Nephron (organoid): ENCODE results near the gene GPAM.

Experiments used
- H3K27ac Mint-ChIP-seq, 3 experiments: 2 replicates each; pipeline ENCODE4 v1.8.0; 2020; ENCODE audit warnings: mixed read lengths in 3 of 3, mild to moderate bottlenecking in 2 of 3, moderate library complexity in 1 of 3
- H3K27me3 Mint-ChIP-seq: 2 replicates; pipeline ENCODE4 v1.8.0; 2021; ENCODE audit warnings: low read depth, mild to moderate bottlenecking, moderate library complexity, mixed read lengths
- H3K36me3 Mint-ChIP-seq: 2 replicates; pipeline ENCODE4 v1.8.0; 2020; ENCODE audit warnings: low read depth, mixed read lengths
- H3K4me1 Mint-ChIP-seq: 2 replicates; pipeline ENCODE4 v1.8.0; 2020; ENCODE audit warnings: mixed read lengths
- H3K4me3 Mint-ChIP-seq, 3 experiments: 2 replicates each; pipeline ENCODE4 v1.8.0; 2020; ENCODE audit warnings: mild to moderate bottlenecking in 3 of 3, mixed read lengths in 3 of 3, moderate library complexity in 2 of 3
- H3K9me3 Mint-ChIP-seq: 2 replicates; pipeline ENCODE4 v1.8.0; 2020; ENCODE audit warnings: mixed read lengths
- TF ChIP-seq, protein P1 (sequence below), 3 experiments: fragments of 200-600 bp; sonication (generic); IDR thresholded peaks; one replicate each; pipeline ENCODE4 v1.5.0; 2021; ENCODE audit warnings: antibody characterized with exemption in 3 of 3; ENCODE audit not compliant: unreplicated experiment in 3 of 3

Gene GPAM

GRCh38 chr10:112183329-112184051 lies at the start of gene GPAM:
Gene GPAM, minus strand, starts transcription at chr10:112183765. Its CDS starts 1,981 bp downstream, at chr10:112181784.
- TF ChIP-seq, protein P1, sequence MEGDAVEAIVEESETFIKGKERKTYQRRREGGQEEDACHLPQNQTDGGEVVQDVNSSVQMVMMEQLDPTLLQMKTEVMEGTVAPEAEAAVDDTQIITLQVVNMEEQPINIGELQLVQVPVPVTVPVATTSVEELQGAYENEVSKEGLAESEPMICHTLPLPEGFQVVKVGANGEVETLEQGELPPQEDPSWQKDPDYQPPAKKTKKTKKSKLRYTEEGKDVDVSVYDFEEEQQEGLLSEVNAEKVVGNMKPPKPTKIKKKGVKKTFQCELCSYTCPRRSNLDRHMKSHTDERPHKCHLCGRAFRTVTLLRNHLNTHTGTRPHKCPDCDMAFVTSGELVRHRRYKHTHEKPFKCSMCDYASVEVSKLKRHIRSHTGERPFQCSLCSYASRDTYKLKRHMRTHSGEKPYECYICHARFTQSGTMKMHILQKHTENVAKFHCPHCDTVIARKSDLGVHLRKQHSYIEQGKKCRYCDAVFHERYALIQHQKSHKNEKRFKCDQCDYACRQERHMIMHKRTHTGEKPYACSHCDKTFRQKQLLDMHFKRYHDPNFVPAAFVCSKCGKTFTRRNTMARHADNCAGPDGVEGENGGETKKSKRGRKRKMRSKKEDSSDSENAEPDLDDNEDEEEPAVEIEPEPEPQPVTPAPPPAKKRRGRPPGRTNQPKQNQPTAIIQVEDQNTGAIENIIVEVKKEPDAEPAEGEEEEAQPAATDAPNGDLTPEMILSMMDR (IDR thresholded peaks at IDR 0.05; ENCODE audit: unreplicated experiment in 3 of 3): no peak
- Mint-ChIP-seq H3K9me3 (peaks cover 21% of the 10 kb centered on the region), H3K4me3 (peak within 1 kb of the TSS; percentile 87 to 94 (median 90)), H3K36me3 (peaks cover 11% of the 10 kb centered on the region), H3K27ac (peak within 1 kb of the TSS; percentile 98 to 99 (median 98)), H3K27me3 (no peaks in the 10 kb centered on the region), H3K4me1 (peaks cover 19% of the 10 kb centered on the region)

GRCh38 chr10:112232670-112233069 lies 49.1 kb upstream of the GPAM start:
- Mint-ChIP-seq H3K36me3 (no peaks in the 10 kb centered on the region), H3K4me1 (peaks cover 13% of the 10 kb centered on the region), H3K9me3 (peaks cover 5% of the 10 kb centered on the region), H3K27ac (no peak overlapping the region), H3K4me3 (no peak overlapping the region), H3K27me3 (no peaks in the 10 kb centered on the region)
- TF ChIP-seq, protein P1 (IDR thresholded peaks at IDR 0.05; ENCODE audit: unreplicated experiment in 3 of 3): no peak

DNA sequence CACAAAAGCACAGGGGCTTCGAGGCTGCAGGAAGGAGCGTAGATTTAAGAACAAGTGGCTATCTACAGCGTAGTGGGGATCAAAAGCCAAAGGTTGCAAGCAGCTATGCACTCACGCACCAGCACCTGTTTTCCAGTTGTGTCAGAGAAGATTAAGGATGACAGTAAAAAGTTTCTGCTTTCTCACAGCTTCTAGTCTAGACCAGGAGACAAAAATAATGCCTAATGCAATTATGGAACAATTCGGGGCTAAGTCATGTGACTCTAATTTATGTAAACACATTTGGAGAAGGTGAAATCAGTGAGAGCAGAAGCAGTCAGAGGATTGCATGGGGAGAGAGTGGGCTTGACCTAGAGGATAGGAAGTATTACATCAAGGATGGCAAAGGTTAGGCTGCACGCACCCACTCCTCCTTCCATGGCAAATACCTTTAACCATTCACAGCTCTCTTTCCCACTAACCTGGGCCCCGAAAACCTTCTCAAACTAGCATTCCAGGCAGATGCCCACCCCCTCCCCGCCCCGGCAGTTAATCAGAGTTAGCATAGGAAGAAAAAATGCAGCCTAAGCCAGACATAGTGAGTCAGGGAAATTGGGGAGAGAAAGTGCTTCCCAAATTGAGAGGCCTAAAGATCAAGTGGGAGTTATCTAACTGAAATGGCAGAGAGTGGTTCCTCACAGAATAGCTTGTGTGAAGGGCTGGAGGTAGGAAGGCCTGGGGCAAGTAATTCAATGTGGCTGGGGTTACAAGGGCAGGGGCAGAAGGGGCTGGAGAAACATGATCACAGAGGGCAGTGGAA lies 48.2 kb upstream of the GPAM start:
- H3K36me3 Mint-ChIP-seq: no peaks in the 10 kb centered on the region
- TF ChIP-seq, protein P1 (IDR thresholded peaks at IDR 0.05; ENCODE audit: unreplicated experiment in 3 of 3): no peak
- no peak overlapping the region for H3K4me3 Mint-ChIP-seq
- peaks cover 13% of the 10 kb centered on the region for H3K4me1 Mint-ChIP-seq
- H3K9me3 Mint-ChIP-seq: peaks cover 3% of the 10 kb centered on the region
- H3K27me3 Mint-ChIP-seq: no peaks in the 10 kb centered on the region
- peak overlapping the region in 1 of 3 experiments; percentile 48 for H3K27ac Mint-ChIP-seq

DNA sequence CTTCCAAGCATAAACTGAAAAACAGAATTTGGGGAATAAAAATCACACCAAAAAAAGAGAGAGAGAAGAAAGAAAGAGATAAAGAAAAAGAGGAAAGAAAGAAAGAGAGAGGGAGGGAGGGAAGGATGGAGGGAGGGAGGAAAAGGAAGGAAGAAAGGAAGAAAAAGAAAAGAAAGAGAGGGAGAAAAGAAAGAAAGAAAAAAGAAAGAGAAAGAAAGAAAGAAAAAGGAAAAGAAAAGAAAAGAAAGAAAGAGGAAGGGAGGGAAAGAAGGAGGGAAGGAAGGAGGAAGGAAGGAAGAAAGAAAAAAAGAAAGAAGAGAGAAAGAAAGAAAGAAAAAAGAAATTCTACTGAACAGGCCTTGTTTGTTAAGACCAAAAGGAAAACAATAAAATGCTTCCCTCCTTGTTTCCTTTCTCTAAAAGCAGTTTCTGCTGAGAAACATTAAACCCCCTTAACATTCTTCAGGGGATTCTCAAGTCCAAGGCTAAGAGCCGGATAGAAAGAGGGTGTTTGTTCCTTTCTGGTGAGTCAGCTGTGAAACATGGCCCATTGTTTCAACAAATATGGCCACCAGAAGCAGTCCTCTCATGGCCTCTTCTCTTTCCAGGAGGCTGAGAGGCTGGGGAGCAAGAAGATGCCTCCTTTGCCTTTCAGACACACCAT lies 46.9 kb upstream of the GPAM start:
- peaks cover 13% of the 10 kb centered on the region for H3K4me1 Mint-ChIP-seq
- no peak overlapping the region for H3K4me3 Mint-ChIP-seq
- H3K27me3 Mint-ChIP-seq: no peaks in the 10 kb centered on the region
- no peaks in the 10 kb centered on the region for H3K36me3 Mint-ChIP-seq
- H3K9me3 Mint-ChIP-seq: peaks cover 11% of the 10 kb centered on the region
- no peak overlapping the region for H3K27ac Mint-ChIP-seq
- TF ChIP-seq, protein P1 (IDR thresholded peaks at IDR 0.05; ENCODE audit: unreplicated experiment in 3 of 3): no peak

DNA sequence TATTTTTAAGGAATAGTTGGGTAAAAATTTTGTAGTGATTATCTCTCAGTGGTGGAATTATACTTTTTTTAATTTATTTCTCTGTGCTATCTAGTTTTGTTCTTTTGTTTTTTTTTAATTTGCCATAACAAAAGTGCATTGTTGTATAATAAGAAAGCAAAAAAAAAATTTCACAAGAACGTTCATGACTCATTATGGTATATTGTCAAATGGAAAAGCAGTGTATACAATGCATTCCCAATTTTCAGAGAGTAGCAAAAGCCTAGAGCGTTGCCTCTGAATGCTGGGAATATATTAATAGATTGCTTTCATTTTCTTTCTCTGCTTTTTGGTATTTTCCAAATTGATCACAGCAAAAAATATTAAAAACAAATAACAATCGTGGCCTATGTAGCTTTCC lies 46.3 kb upstream of the GPAM start:
- Mint-ChIP-seq H3K27ac (no peak overlapping the region), H3K4me1 (peaks cover 13% of the 10 kb centered on the region), H3K4me3 (no peak overlapping the region), H3K36me3 (no peaks in the 10 kb centered on the region), H3K27me3 (no peaks in the 10 kb centered on the region), H3K9me3 (peaks cover 11% of the 10 kb centered on the region)
- TF ChIP-seq, protein P1 (IDR thresholded peaks at IDR 0.05; ENCODE audit: unreplicated experiment in 3 of 3): no peak
